Measurements from ENCODE around the gene TEP1. TPM values are rescaled to one million over a fixed set of nuclear protein-coding genes. Genes with fewer than 3 reads are reported as not detected.

The TEP1 gene
- total RNA-seq, 1 experiment from 2014 or later: 17.1 TPM

DNA sequence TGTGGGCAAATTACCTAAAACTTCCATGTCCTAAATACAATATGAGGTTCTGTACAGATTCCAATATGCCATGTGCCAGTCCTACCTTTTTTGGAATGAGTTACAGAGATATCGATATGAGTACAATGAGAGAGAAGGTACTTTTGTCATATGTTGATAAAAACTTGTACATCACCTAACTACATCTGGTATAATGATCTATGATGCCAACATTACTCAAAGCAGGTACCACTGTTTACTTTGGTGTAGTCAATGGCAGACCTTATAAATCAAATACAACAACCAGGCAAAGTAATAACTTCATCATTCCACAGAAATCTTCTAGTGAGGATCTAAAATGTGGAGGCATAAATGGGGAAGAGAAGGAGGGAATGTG lies 12.7 kb downstream of the TEP1 start:
- ChIA-PET CTCF (no interaction called here), POLR2A (no interaction called here)
- intact Hi-C loops (cut with micrococcal nuclease; ENCODE audit: unreplicated experiment) (no loop called here), in situ Hi-C loops (cut with HindIII; ENCODE audit: low pct_unique_long_range_greater_than_20kb, low sequenced_read_pairs) (no loop called here)
- ATAC-seq (no peak), DNase-seq (ENCODE audit: low read depth, low spot score) (no peak)
- no peaks in the 10 kb centered on the region for H3K9me3 ChIP-seq (ENCODE audit: control insufficient read depth, insufficient read depth, low read depth, low read length)
- no peaks in the 10 kb centered on the region for H3K36me3 ChIP-seq (ENCODE audit: control insufficient read depth, insufficient read depth, low read length)
- BruUV-seq (replicated peaks): no TSS peak
- no peaks in the 10 kb centered on the region for H3K4me1 ChIP-seq (ENCODE audit: control insufficient read depth, insufficient read depth, low read length)
- no peak overlapping the region for H3K27ac ChIP-seq (ENCODE audit: low read length)
- H3K27me3 ChIP-seq (ENCODE audit: control insufficient read depth, insufficient read depth, low read length): no peaks in the 10 kb centered on the region
- TF ChIP-seq SIN3A (IDR thresholded peaks at IDR 0.05; ENCODE audit: borderline replicate concordance, insufficient read depth, low read depth, low read length) (no peak), TCF7L2 (IDR thresholded peaks at IDR 0.05; ENCODE audit: low read depth, low read length) (no peak), POLR2AphosphoS5 (IDR thresholded peaks at IDR 0.05; ENCODE audit: low read depth, low read length) (no peak)
- TF ChIP-seq, protein P1, sequence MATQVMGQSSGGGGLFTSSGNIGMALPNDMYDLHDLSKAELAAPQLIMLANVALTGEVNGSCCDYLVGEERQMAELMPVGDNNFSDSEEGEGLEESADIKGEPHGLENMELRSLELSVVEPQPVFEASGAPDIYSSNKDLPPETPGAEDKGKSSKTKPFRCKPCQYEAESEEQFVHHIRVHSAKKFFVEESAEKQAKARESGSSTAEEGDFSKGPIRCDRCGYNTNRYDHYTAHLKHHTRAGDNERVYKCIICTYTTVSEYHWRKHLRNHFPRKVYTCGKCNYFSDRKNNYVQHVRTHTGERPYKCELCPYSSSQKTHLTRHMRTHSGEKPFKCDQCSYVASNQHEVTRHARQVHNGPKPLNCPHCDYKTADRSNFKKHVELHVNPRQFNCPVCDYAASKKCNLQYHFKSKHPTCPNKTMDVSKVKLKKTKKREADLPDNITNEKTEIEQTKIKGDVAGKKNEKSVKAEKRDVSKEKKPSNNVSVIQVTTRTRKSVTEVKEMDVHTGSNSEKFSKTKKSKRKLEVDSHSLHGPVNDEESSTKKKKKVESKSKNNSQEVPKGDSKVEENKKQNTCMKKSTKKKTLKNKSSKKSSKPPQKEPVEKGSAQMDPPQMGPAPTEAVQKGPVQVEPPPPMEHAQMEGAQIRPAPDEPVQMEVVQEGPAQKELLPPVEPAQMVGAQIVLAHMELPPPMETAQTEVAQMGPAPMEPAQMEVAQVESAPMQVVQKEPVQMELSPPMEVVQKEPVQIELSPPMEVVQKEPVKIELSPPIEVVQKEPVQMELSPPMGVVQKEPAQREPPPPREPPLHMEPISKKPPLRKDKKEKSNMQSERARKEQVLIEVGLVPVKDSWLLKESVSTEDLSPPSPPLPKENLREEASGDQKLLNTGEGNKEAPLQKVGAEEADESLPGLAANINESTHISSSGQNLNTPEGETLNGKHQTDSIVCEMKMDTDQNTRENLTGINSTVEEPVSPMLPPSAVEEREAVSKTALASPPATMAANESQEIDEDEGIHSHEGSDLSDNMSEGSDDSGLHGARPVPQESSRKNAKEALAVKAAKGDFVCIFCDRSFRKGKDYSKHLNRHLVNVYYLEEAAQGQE (IDR thresholded peaks at IDR 0.05; ENCODE audit: insufficient read depth in 1 of 2, low read depth in 2 of 2, low read length in 1 of 2): no peak
- TF ChIP-seq, protein P2, sequence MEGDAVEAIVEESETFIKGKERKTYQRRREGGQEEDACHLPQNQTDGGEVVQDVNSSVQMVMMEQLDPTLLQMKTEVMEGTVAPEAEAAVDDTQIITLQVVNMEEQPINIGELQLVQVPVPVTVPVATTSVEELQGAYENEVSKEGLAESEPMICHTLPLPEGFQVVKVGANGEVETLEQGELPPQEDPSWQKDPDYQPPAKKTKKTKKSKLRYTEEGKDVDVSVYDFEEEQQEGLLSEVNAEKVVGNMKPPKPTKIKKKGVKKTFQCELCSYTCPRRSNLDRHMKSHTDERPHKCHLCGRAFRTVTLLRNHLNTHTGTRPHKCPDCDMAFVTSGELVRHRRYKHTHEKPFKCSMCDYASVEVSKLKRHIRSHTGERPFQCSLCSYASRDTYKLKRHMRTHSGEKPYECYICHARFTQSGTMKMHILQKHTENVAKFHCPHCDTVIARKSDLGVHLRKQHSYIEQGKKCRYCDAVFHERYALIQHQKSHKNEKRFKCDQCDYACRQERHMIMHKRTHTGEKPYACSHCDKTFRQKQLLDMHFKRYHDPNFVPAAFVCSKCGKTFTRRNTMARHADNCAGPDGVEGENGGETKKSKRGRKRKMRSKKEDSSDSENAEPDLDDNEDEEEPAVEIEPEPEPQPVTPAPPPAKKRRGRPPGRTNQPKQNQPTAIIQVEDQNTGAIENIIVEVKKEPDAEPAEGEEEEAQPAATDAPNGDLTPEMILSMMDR (IDR thresholded peaks at IDR 0.05): no peak
- H3K4me3 ChIP-seq (ENCODE audit: low read depth in 2 of 2, low read length in 2 of 2): no peak overlapping the region

DNA sequence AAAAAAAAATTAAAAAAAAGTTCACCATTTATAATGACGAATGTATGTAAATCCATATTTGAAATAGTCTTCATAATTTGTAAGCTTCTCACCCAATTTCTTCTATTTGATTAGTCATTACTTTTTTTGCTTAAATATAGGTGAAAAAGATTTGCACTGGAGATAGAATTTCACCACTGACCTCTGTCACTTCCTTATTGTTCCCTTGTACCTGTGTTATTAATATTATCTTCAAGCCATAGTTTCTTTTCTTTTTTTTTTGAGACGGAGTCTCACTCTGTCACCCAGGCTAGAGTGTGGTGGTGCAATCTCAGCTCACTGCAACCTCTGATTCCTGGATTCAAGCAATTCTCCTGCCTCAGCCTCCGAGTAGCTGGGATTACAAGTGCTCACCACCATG lies 15.8 kb downstream of the TEP1 start:
- H3K27me3 ChIP-seq (ENCODE audit: control insufficient read depth, insufficient read depth, low read length): no peaks in the 10 kb centered on the region
- peaks cover 3% of the 10 kb centered on the region; the same call in 1 of the 2 replicates for H3K36me3 ChIP-seq (ENCODE audit: control insufficient read depth, insufficient read depth, low read length)
- H3K9me3 ChIP-seq (ENCODE audit: control insufficient read depth, insufficient read depth, low read depth, low read length): no peaks in the 10 kb centered on the region
- DNase-seq (ENCODE audit: low read depth, low spot score) (no peak), ATAC-seq (no peak)
- no peak overlapping the region for H3K4me3 ChIP-seq (ENCODE audit: low read depth in 2 of 2, low read length in 2 of 2)
- TF ChIP-seq TCF7L2 (IDR thresholded peaks at IDR 0.05; ENCODE audit: low read depth, low read length): no peak
- no peak for TF ChIP-seq SIN3A (IDR thresholded peaks at IDR 0.05; ENCODE audit: borderline replicate concordance, insufficient read depth, low read depth, low read length)
- no peak for TF ChIP-seq POLR2AphosphoS5 (IDR thresholded peaks at IDR 0.05; ENCODE audit: low read depth, low read length)
- TF ChIP-seq, protein P1 (IDR thresholded peaks at IDR 0.05; ENCODE audit: insufficient read depth in 1 of 2, low read depth in 2 of 2, low read length in 1 of 2): no peak
- TF ChIP-seq, protein P2 (IDR thresholded peaks at IDR 0.05): no peak
- no peak overlapping the region for H3K27ac ChIP-seq (ENCODE audit: low read length)
- in situ Hi-C loops (cut with HindIII; ENCODE audit: low pct_unique_long_range_greater_than_20kb, low sequenced_read_pairs) (no loop called here), intact Hi-C loops (cut with micrococcal nuclease; ENCODE audit: unreplicated experiment) (no loop called here)
- CTCF ChIA-PET: no interaction called here
- POLR2A ChIA-PET: no interaction called here
- no TSS peak for BruUV-seq (replicated peaks)
- no peaks in the 10 kb centered on the region for H3K4me1 ChIP-seq (ENCODE audit: control insufficient read depth, insufficient read depth, low read length)
